ENCODE results near the gene APOC3. TPM values are rescaled to one million over a fixed set of nuclear protein-coding genes. Genes with fewer than 3 reads are reported as not detected.
"Not testable (repeated sequence)": the region's sequence is repeated elsewhere in the genome, so short reads cannot be mapped to it uniquely, and the experiment has no call there.

APOC3 gene
- total RNA-seq, 1 donor, result not detected

DNA sequence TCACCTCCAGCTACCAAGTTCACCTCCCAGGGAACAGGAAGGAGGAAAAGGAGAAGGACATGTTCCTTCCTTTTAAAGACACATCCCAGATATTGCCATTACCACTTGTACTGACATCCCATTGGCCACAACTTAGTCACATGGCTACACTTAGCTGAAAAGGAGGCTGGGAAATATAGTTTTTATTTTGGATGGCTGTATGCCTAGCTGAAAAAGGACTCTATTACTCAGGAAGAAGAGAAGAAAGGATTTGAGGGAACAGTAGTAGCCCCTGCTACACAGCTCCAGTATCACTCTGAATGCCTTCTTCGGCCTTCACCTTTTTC lies 36.0 kb upstream of the APOC3 start:
- peaks cover 7% of the 10 kb centered on the region for H3K4me1 ChIP-seq (ENCODE audit: insufficient read depth, low read length)
- H3K27me3 ChIP-seq (ENCODE audit: insufficient read depth, low read length), result no peaks in the 10 kb centered on the region
- H3K9me3 ChIP-seq (ENCODE audit: low read depth, low read length), result no peaks in the 10 kb centered on the region

DNA sequence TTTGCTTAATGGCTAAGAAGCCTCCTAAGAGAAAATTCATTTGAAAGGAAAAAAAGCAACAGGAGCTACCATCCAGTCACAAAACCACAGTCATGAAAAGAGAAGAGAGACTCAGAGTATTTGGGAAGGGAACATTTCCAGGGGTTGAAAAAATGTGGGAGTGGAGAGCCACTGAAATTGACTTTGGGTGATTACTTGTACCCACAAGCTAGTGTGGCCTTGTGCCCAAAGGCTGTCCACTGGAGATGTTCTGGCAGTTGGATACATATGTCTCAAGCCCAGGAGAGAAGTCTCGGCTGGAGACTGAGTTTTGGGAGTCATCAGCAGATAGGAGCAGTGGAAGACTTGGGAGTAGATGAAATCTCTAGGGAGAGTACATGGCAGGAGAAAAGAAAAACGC lies 34.9 kb upstream of the APOC3 start:
- Histone ChIP-seq H3K27me3 (ENCODE audit: insufficient read depth, low read length) (no peaks in the 10 kb centered on the region), H3K9me3 (ENCODE audit: low read depth, low read length) (no peaks in the 10 kb centered on the region), H3K4me1 (ENCODE audit: insufficient read depth, low read length) (peaks cover 7% of the 10 kb centered on the region), H3K4me3 (ENCODE audit: low read length) (no peak overlapping the region)

More for the DNA sequence above, 36.0 kb upstream of the APOC3 start:
- no peak overlapping the region for H3K4me3 ChIP-seq (ENCODE audit: low read length)

DNA sequence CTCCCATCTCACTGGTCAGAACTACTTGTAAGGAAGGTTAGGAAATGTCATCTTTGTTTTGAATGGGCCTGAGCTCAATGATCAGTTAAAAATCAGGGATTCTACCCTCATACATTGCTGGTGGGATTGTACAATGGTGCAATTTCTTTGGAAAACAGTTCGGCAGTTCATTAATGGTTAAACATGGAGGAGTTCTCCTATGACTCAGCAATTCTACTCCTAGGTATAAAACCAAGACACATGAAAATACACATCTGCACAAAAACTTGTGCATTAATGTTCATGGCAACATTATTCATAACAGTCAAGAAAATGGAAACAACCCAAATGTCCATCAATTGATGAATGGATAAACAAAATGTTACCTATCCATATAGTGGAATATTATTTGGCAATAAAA lies 33.2 kb upstream of the APOC3 start:
- H3K4me1 ChIP-seq (ENCODE audit: insufficient read depth, low read length), result peaks cover 1% of the 10 kb centered on the region
- no peak overlapping the region for H3K4me3 ChIP-seq (ENCODE audit: low read length)
- no peaks in the 10 kb centered on the region for H3K27me3 ChIP-seq (ENCODE audit: insufficient read depth, low read length)
- no peaks in the 10 kb centered on the region for H3K9me3 ChIP-seq (ENCODE audit: low read depth, low read length)

- H3K9me3 ChIP-seq (ENCODE audit: low read depth, low read length), result no peaks in the 10 kb centered on the region
- no peaks in the 10 kb centered on the region for H3K4me1 ChIP-seq (ENCODE audit: insufficient read depth, low read length)
- no peak overlapping the region for H3K4me3 ChIP-seq (ENCODE audit: low read length)
- H3K27me3 ChIP-seq (ENCODE audit: insufficient read depth, low read length), result no peaks in the 10 kb centered on the region
Measured at GRCh38 chr11:116797816-116798215, 31.9 kb upstream of the APOC3 start.

DNA sequence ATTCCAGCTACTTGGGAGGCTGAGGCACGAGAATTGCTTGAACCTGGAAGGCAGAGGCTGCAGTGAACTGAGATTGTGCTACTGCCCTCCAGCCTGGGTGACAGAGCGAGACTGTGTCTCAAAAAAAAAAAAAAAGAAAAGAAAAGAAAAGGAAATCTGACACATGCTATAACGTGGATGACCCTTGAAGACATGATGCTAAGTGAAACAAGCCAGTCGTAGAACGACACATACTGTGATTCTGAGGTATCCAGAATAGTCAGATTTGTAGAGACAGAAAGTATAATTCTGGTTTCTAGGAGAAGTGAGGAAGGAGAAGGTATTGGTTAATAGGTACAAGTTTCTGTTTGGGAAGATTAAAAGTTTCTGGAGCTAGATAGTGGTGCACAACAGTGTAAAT lies 31.3 kb upstream of the APOC3 start:
- Histone ChIP-seq H3K27me3 (ENCODE audit: insufficient read depth, low read length) (no peaks in the 10 kb centered on the region), H3K9me3 (ENCODE audit: low read depth, low read length) (no peaks in the 10 kb centered on the region), H3K4me3 (ENCODE audit: low read length) (no peak overlapping the region), H3K4me1 (ENCODE audit: insufficient read depth, low read length) (no peaks in the 10 kb centered on the region)

GRCh38 chr11:116800610-116801009 lies 29.1 kb upstream of the APOC3 start:
- H3K9me3 ChIP-seq (ENCODE audit: low read depth, low read length), result no peaks in the 10 kb centered on the region
- H3K27me3 ChIP-seq (ENCODE audit: insufficient read depth, low read length), result no peaks in the 10 kb centered on the region
- no peaks in the 10 kb centered on the region for H3K4me1 ChIP-seq (ENCODE audit: insufficient read depth, low read length)
- H3K4me3 ChIP-seq (ENCODE audit: low read length), result no peak overlapping the region

DNA sequence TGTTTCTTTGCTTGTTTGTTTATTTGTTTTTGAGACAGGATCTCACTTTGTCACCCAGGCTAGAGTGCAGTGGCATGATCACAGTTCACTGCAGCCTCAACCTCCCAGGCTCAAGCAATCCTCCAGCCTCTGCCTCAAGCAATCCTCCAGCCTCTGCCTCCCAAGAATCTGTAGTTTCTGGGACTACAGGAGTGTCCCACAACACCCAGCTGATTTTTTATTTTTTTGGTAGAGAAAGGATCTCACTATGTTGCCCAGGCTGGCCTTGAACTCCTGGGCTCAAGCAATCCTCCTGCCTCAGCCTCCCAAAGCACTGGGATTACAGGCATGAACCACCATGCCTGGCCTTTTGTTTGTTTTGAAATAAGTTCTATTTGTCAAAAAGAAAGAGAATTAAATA lies 28.0 kb upstream of the APOC3 start:
- not testable (repeated sequence) for H3K27me3 ChIP-seq (ENCODE audit: insufficient read depth, low read length); H3K4me1 ChIP-seq (ENCODE audit: insufficient read depth, low read length); H3K4me3 ChIP-seq (ENCODE audit: low read length); H3K9me3 ChIP-seq (ENCODE audit: low read depth, low read length)

- Histone ChIP-seq H3K27me3 (ENCODE audit: insufficient read depth, low read length) (no peaks in the 10 kb centered on the region), H3K4me3 (ENCODE audit: low read length) (no peak overlapping the region), H3K4me1 (ENCODE audit: insufficient read depth, low read length) (no peaks in the 10 kb centered on the region)
Measured at GRCh38 chr11:116804001-116804400, 25.7 kb upstream of the APOC3 start.

DNA sequence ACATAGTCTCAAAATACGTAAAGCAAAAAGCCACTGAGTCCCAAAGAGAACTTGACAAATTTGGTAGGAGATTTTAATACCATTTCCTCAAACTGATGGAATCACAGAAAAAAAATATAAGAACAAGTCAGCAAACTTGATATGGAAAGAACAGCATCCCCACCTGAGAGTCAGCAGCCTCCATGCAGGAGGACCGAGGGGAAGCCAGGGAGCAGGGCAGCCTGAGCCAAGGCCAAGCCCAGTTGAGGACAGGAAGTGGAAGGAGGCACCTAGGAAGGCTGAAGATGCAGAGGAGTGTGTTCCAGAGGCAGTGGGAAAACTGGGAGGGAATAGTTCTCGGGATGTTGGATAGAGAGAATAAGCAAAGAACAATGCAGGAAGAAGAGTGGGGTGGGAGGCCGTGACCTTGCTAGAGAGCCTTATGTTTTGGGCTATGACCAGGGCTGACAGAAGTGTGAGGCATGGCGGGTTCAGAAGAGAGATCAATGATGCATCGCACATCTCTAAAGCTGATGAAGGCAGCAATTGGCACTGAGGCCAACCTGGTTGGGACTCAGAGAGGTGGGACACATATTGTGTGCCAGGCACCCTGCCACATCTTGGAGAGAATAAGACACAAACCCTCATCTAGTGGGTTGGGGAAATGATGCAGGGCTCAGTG lies 22.0 kb upstream of the APOC3 start:
- H3K27me3 ChIP-seq (ENCODE audit: insufficient read depth, low read length), result no peaks in the 10 kb centered on the region
- no peaks in the 10 kb centered on the region for H3K4me1 ChIP-seq (ENCODE audit: insufficient read depth, low read length)
- no peaks in the 10 kb centered on the region for H3K9me3 ChIP-seq (ENCODE audit: low read depth, low read length)
- no peak overlapping the region for H3K4me3 ChIP-seq (ENCODE audit: low read length)

More at GRCh38 chr11:116804001-116804400, 25.7 kb upstream of the APOC3 start:
- no peaks in the 10 kb centered on the region for H3K9me3 ChIP-seq (ENCODE audit: low read depth, low read length)

GRCh38 chr11:116808262-116809175 lies 21.2 kb upstream of the APOC3 start:
- Histone ChIP-seq H3K27me3 (ENCODE audit: insufficient read depth, low read length) (no peaks in the 10 kb centered on the region), H3K9me3 (ENCODE audit: low read depth, low read length) (no peaks in the 10 kb centered on the region), H3K4me1 (ENCODE audit: insufficient read depth, low read length) (no peaks in the 10 kb centered on the region), H3K4me3 (ENCODE audit: low read length) (no peak overlapping the region)

GRCh38 chr11:116811194-116811593 lies 18.5 kb upstream of the APOC3 start:
- no peaks in the 10 kb centered on the region for H3K9me3 ChIP-seq (ENCODE audit: low read depth, low read length)
- H3K4me1 ChIP-seq (ENCODE audit: insufficient read depth, low read length), result no peaks in the 10 kb centered on the region
- no peak overlapping the region for H3K4me3 ChIP-seq (ENCODE audit: low read length)

GRCh38 chr11:116812109-116812508 lies 17.6 kb upstream of the APOC3 start:
- no peaks in the 10 kb centered on the region for H3K9me3 ChIP-seq (ENCODE audit: low read depth, low read length)
- no peaks in the 10 kb centered on the region for H3K4me1 ChIP-seq (ENCODE audit: insufficient read depth, low read length)
- H3K27me3 ChIP-seq (ENCODE audit: insufficient read depth, low read length), result no peaks in the 10 kb centered on the region
- H3K4me3 ChIP-seq (ENCODE audit: low read length), result no peak overlapping the region

More at GRCh38 chr11:116811194-116811593, 18.5 kb upstream of the APOC3 start:
- no peaks in the 10 kb centered on the region for H3K27me3 ChIP-seq (ENCODE audit: insufficient read depth, low read length)

GRCh38 chr11:116813170-116813569 lies 16.5 kb upstream of the APOC3 start:
- Histone ChIP-seq H3K4me1 (ENCODE audit: insufficient read depth, low read length) (no peaks in the 10 kb centered on the region), H3K27me3 (ENCODE audit: insufficient read depth, low read length) (no peaks in the 10 kb centered on the region), H3K4me3 (ENCODE audit: low read length) (no peak overlapping the region), H3K9me3 (ENCODE audit: low read depth, low read length) (no peaks in the 10 kb centered on the region)

DNA sequence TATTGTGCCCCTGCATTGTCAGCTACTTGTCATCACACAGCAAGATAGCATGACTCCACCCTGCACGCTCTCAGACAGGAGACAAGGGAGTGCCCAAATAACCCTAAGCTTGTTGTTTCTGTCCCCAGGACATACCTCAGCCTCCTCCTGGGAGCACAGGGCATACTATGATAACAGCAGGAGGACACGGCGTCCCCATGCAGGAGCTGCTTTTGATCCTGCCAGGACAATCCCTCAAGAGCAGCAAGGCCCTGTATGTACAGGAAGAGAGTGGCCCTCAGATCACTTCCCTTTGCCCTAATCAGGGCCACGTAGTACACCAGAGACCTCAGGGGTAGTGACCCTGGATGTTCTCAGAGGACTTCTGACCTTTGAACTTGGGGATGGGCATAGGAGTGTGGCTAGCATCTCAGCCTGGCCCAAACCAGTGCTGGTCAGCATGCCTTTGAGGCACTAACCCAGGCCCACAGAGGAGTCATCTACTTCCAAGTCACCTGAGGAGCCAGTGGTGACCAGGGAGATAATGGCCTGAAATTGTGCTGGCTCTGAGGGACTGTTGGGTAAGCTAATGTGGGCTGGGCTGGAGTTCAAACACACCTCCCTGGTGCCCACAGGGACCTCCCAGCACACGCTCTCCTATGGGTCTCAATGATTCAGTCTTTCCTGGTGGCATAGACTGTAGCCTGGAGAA lies 15.8 kb upstream of the APOC3 start:
- H3K4me3 ChIP-seq (ENCODE audit: low read length), result no peak overlapping the region
- no peaks in the 10 kb centered on the region for H3K4me1 ChIP-seq (ENCODE audit: insufficient read depth, low read length)
- no peaks in the 10 kb centered on the region for H3K9me3 ChIP-seq (ENCODE audit: low read depth, low read length)
- H3K27me3 ChIP-seq (ENCODE audit: insufficient read depth, low read length), result no peaks in the 10 kb centered on the region

- Histone ChIP-seq H3K4me1 (ENCODE audit: insufficient read depth, low read length) (no peaks in the 10 kb centered on the region), H3K27me3 (ENCODE audit: insufficient read depth, low read length) (no peaks in the 10 kb centered on the region), H3K4me3 (ENCODE audit: low read length) (no peak overlapping the region), H3K9me3 (ENCODE audit: low read depth, low read length) (no peaks in the 10 kb centered on the region)
Measured at GRCh38 chr11:116814502-116814901, 15.2 kb upstream of the APOC3 start.
